Stomach (tissue), 4 donors: ENCODE measurements around the gene CHST9.

Experiments
- CTCF ChIP-seq, 7 experiments: fragments of 450-650 bp in 4 of 7; fragments of 200-600 bp in 3 of 7; sonication (generic) in 3 of 7; IDR thresholded peaks; one replicate each; pipeline ENCODE4 v1.5.1; 2016 to 2019; ENCODE audit warnings: antibody characterized with exemption in 7 of 7, control low read depth in 2 of 7, mild to moderate bottlenecking in 1 of 7
- POLR2AphosphoS5 ChIP-seq, 3 donors: sonication (generic); formaldehyde crosslinking; IDR thresholded peaks; one replicate each; pipeline ENCODE4 v1.6.1; 2016; ENCODE audit warnings: antibody characterized with exemption in 3 of 3

GRCh38 chr18:27118973-27119372 is 66.1 kb downstream of the CHST9 start:
- no peak for TF ChIP-seq CTCF (IDR thresholded peaks at IDR 0.05)
- no peak for TF ChIP-seq POLR2AphosphoS5 (IDR thresholded peaks at IDR 0.05)
